Ovary (tissue), 9 donors: Measurements from ENCODE around the gene DACT3. TPM values are rescaled to one million over a fixed set of nuclear protein-coding genes. Genes with fewer than 3 reads are reported as not detected.

Experiments
- DNase-seq, 5 donors: peaks; one replicate each; pipeline ENCODE4 v3.0.0-alpha.2; 2019 to 2020
- H3K27ac ChIP-seq, 2 donors: fragments of 200-600 bp; one replicate each; pipeline versions ENCODE4 v1.5.1 to v1.8.0; 2019 to 2022
- H3K27me3 ChIP-seq: fragments of 200-600 bp; one replicate; pipeline ENCODE4 v1.8.0; 2022
- H3K36me3 ChIP-seq: fragments of 200-600 bp; sonication (generic); one replicate; pipeline ENCODE4 v1.5.1; 2019
- H3K4me1 ChIP-seq: one replicate; pipeline ENCODE4 v1.8.1; 2013; ENCODE audit warnings: mild to moderate bottlenecking, moderate library complexity; ENCODE audit not compliant: insufficient read depth
- H3K4me3 ChIP-seq: fragments of 200-600 bp; sonication (generic); one replicate; pipeline ENCODE4 v1.5.1; 2017
- H3K9me3 ChIP-seq, 2 donors: fragments of 200-600 bp in 1 of 2; sonication (generic) in 1 of 2; one replicate each; pipeline versions ENCODE4 v1.5.1 to v1.8.1; 2013 to 2019; ENCODE audit warnings: mild to moderate bottlenecking in 1 of 2, moderate library complexity in 1 of 2
- CTCF ChIP-seq, 3 donors: fragments of 450-650 bp in 2 of 3; fragments of 200-600 bp in 1 of 3; IDR thresholded peaks; one replicate each; pipeline versions ENCODE4 v1.5.1 to v1.8.0; 2016 to 2022; ENCODE audit warnings: antibody characterized with exemption in 3 of 3, mild to moderate bottlenecking in 1 of 3
- EP300 ChIP-seq: sonication (generic); formaldehyde crosslinking; IDR thresholded peaks from one replicate; pipeline ENCODE4 v1.6.1; 2017; ENCODE audit warnings: antibody characterized with exemption
- POLR2A ChIP-seq: fragments of 450-650 bp; IDR thresholded peaks from one replicate; pipeline ENCODE4 v1.6.1; 2017; ENCODE audit warnings: antibody characterized with exemption, mild to moderate bottlenecking, moderate library complexity
- WGBS, 3 donors: extraction: QIAGEN DNeasy Blood & Tissue Kit in 1 of 3; methylation state at CpG; one replicate each; pipeline versions ENCODE4 v1.1.5 to v1.1.7; 2013 to 2017; 5-methylcytosine and 5-hydroxymethylcytosine counted together
- intact Hi-C, 4 donors: fragments of 100-400 bp; cut with DNase I; formaldehyde crosslinking; loops; one replicate each; pipeline versions ENCODE4 v1.11.0 to v1.15.1; 2022 to 2023
- polyA plus RNA-seq, 2 donors: library from polyadenylated mRNA; stranded (reverse); fragments of 200-250 nt in 1 of 2; fragments of 350-450 nt in 1 of 2; fragmentation: Illumina TruSeq in 1 of 2; extraction: RNeasy Lipid Tissue Mini Kit (QIAGEN cat#74804) in 1 of 2; gene quantifications; one replicate each; pipeline ENCODE4 v1.2.3, GENCODE V29; 2013 to 2014
- total RNA-seq, 7 donors: library from RNA; depleted of rRNA in 2 of 7; stranded (reverse); fragments of >200 nt in 2 of 7; fragmentation: NEBNext Ultra II Directional in 3 of 7; extraction: Animal tissue kit (Norgen Biotek cat#: 25700) in 3 of 7; gene quantifications; one replicate each; pipeline versions ENCODE4 v1.1.0 to v1.2.4, GENCODE V29; 2016 to 2023
- donor health status: DM: no; HTN: no; CAD: no; lungs with moderate emphysema.
- donor health status: DM: no; HTN: no; CAD: no.
- donor health status: Bipolar disorder and iron deficiency.
- donor health status: DM: yes; HTN: yes; CAD: no.
- donor health status: DM: no; HTN: no; CAD: no.
- donor health status: DM: yes; HTN: yes; CAD: no.

DACT3 gene
- total and polyA plus RNA-seq, 9 donors: 7.6 to 56.5 (median 20.8) TPM

- H3K36me3 ChIP-seq: no peaks in the 10 kb centered on the region
- WGBS, 3 donors: 87 to 94% (median 88%) methylated on average over 11 of the region's 11 CpGs
- intact Hi-C loops: no loop called here
Observed at GRCh38 chr19:46698395-46699321, 37.7 kb upstream of the DACT3 start.

GRCh38 chr19:46697204-46697960, 36.4 kb upstream of the DACT3 start:
- Histone ChIP-seq H3K4me1 (no peaks in the 10 kb centered on the region), H3K4me3 (peak overlapping the region; percentile 16), H3K27me3 (no peaks in the 10 kb centered on the region), H3K9me3 (no peaks in the 10 kb centered on the region), H3K36me3 (no peaks in the 10 kb centered on the region), H3K27ac (no peak overlapping the region)
- intact Hi-C loops: no loop called here
- 12 to 21% (median 13%) methylated on average over 39 of the region's 39 CpGs for WGBS, 3 donors
- TF ChIP-seq POLR2A (no peak), CTCF (IDR thresholded peaks at IDR 0.05) (no peak), EP300 (no peak)
- peak; percentile 92 to 96 (median 93) for DNase-seq

More at GRCh38 chr19:46698395-46699321, 37.7 kb upstream of the DACT3 start:
- no peaks in the 10 kb centered on the region for H3K9me3 ChIP-seq
- H3K4me3 ChIP-seq: no peak overlapping the region
- no peak for TF ChIP-seq POLR2A
- no peak for TF ChIP-seq CTCF (IDR thresholded peaks at IDR 0.05)
- no peak for TF ChIP-seq EP300
- no peak overlapping the region for H3K27ac ChIP-seq
- no peaks in the 10 kb centered on the region for H3K4me1 ChIP-seq
- H3K27me3 ChIP-seq: no peaks in the 10 kb centered on the region
- DNase-seq: no peak

- Histone ChIP-seq H3K4me3 (no peak overlapping the region), H3K9me3 (no peaks in the 10 kb centered on the region), H3K4me1 (no peaks in the 10 kb centered on the region), H3K27ac (no peak overlapping the region), H3K27me3 (no peaks in the 10 kb centered on the region), H3K36me3 (no peaks in the 10 kb centered on the region)
- intact Hi-C loops: no loop called here
- TF ChIP-seq POLR2A (no peak), EP300 (no peak), CTCF (IDR thresholded peaks at IDR 0.05) (no peak)
- WGBS, 3 donors: 57 to 61% (median 58%) methylated on average over 9 of the region's 9 CpGs
- no peak for DNase-seq
Observed at GRCh38 chr19:46696866-46697203, 35.9 kb upstream of the DACT3 start.

DNA sequence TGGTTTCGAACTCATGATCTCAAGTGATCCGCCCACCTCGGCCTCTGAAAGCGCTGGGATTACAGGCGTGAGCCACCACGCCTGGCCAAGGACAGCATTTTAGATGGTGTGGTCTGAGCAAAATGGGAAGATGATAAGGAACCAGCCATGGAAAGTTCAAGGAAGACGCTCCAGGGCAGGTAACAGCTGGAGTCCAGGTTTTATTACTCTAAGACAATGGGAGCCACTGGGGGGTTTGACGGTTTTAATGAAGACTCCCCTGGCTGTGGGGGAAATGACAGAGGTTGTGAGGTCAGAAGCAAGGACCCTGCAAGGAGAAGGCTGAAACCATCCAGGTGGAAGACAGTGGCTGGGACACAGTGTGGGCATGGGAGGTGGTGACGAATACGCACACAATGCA, 35.1 kb upstream of the DACT3 start:
- 91 to 96% (median 92%) methylated on average over 10 of the region's 10 CpGs for WGBS, 3 donors

More for the DNA sequence above, 35.1 kb upstream of the DACT3 start:
- H3K36me3 ChIP-seq: no peaks in the 10 kb centered on the region
- no peaks in the 10 kb centered on the region for H3K4me1 ChIP-seq
- H3K27me3 ChIP-seq: no peaks in the 10 kb centered on the region
- no peak overlapping the region for H3K27ac ChIP-seq
- H3K9me3 ChIP-seq: no peaks in the 10 kb centered on the region
- intact Hi-C loops: no loop called here
- DNase-seq: no peak
- TF ChIP-seq CTCF (IDR thresholded peaks at IDR 0.05): no peak
- no peak for TF ChIP-seq EP300
- TF ChIP-seq POLR2A: no peak
- no peak overlapping the region for H3K4me3 ChIP-seq
